Ammon's horn (tissue), 1 donor: ENCODE data around the gene ALOX12B.
"Not testable (repeated sequence)": the region's sequence is repeated elsewhere in the genome, so short reads cannot be mapped to it uniquely, and the experiment has no call there.

Experiments used
- DNase-seq: peaks from one replicate; pipeline ENCODE4 v3.0.0-alpha.2; 2016; ENCODE audit warnings: low spot score

Gene ALOX12B

GRCh38 chr17:8041979-8042378 lies 45.5 kb downstream of the ALOX12B start:
- no peak for DNase-seq

GRCh38 chr17:8041249-8041928 lies 46.1 kb downstream of the ALOX12B start:
- DNase-seq: peak; percentile 73

DNA sequence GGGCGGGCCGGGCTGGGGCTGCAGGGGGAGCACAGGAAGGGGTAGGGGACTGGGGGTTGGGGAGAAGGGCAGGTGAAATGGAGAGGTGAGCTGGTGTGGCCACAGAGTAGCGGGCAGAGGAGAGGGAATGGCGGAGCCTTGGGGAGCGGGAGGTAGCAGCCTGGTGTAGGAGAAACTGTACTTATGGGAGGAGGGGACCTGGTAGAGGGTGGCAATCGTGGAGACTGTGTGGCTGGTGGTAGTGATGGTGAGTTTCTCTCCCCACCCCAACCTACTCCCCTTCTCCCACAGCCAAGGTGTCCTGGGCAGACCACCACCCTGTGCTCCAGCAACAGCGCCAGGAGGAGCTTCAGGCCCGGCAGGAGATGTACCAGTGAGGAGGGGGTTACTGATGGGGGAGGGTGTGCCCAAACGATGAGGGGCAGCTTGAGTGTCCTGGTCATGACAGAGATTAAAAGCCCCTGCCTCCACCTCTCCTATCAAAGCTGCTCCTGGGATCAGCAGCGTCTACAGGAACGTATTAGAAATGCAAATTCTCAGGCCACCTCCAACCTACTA lies 47.8 kb downstream of the ALOX12B start:
- DNase-seq: no peak

GRCh38 chr17:8038954-8039610 lies 48.4 kb downstream of the ALOX12B start, which contains the start of gene ALOX15B:
Gene ALOX15B, plus strand, starts transcription at chr17:8039059. Its CDS starts 97 bp downstream, at chr17:8039156.
- no peak for DNase-seq

- no peak for DNase-seq
These were observed 55.1 kb downstream of the ALOX12B start for GRCh38 chr17:8032442-8032841.

DNA sequence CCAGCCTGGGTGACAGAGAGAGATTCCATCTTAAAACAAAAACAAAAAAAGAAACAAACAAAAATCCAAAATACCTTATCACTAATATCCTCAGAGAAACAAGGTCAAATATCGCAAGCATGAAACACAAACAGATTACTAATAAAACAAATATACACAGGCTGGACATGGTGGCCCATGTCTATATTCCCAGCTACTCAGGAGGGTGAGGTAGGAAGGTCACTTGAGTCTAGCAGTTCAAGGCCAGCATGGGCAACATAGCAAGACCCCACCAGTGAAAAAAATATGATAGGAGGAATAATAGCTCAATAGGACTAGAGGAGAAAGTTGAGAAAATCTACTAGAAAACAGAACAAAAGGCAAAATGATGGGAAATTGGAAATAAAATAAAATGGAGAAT lies 55.6 kb downstream of the ALOX12B start:
- no peak for DNase-seq

- no peak for DNase-seq
These were observed 56.3 kb downstream of the ALOX12B start for GRCh38 chr17:8031261-8031661.

GRCh38 chr17:8029121-8029520 lies 58.4 kb downstream of the ALOX12B start:
- no peak for DNase-seq

DNA sequence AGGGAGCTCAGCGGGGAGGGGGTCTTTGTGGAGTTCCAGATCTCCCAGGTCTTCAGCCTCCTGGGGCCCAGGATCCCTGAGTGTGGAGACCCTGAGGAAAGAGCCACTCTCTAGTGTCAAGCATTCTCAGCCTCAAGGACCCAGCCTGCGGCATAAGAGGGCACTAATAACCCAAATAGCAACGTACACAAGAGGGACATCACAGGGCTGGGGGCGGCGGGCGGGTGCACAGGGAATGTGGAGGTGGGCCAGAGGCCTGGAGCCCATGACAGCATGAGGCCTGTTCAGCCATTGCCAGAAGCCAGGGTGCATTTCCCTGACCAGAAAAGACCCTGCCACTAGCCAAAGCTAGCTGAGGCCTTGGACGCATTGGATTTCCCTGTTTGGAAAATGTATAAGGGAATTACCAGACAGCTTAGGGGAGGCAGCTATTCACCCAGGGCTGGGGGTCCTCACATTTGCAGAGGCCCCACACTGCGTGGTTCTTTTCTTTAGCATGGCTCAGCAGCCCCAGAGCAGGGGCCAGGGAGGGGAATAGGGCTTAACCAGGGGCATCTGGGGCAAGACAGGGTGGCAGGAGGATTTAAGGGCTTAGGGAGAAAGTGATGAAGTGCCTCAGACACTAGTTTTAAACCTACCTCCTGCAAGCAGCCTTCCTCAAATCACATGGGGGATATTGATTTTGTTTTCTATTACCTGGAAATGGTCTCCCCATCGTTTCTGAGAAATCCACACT lies 62.2 kb downstream of the ALOX12B start:
- DNase-seq: no peak

- DNase-seq: not testable (repeated sequence)
These were observed 63.4 kb downstream of the ALOX12B start for GRCh38 chr17:8024161-8024560.
